ENCODE data around the gene PRR14. TPM values are rescaled to one million over a fixed set of nuclear protein-coding genes. Genes with fewer than 3 reads are reported as not detected.
"Not testable (repeated sequence)": the region's sequence is repeated elsewhere in the genome, so short reads cannot be mapped to it uniquely, and the experiment has no call there.

The PRR14 gene
- total and polyA plus RNA-seq, 12 donors = 9.6 to 204 (median 39.3) TPM

- WGBS, 4 donors = 0 to 5% (median 0%) methylated on average over 7 to 56 of the region's 57 CpGs
- Histone ChIP-seq H3K4me3 (peak within 1 kb of the TSS; percentile 79 to 95 (median 84)), H3K27me3 (no peaks in the 10 kb centered on the region), H3K9me3 (replicated peaks in 1 of 3) (no peaks in the 10 kb centered on the region), H3K27ac (peak within 1 kb of the TSS; percentile 96 to 100 (median 99)), H3K4me1 (replicated peaks in 1 of 2) (peaks cover 8 to 21% of the 10 kb centered on the region in 2 donors), H3K36me3 (replicated peaks in 1 of 2) (peaks cover 0 to 39% of the 10 kb centered on the region in 2 donors)
- TF ChIP-seq CTCF (IDR thresholded peaks at IDR 0.05) = peak in 1 of 6 experiments; percentile 3
- peak; percentile 23 to 32 for TF ChIP-seq POLR2A (IDR thresholded peaks at IDR 0.05)
- peak; percentile 81 to 92 (median 88) for DNase-seq
- intact Hi-C loops (cut with DNase I) = no loop called here
Observed at GRCh38 chr16:30698816-30699614, 48.3 kb downstream of the PRR14 start, which contains the start of gene SRCAP. SRCAP (plus strand) TSS chr16:30699171; CDS start chr16:30700825, 1,654 bp downstream.

- TF ChIP-seq CTCF (IDR thresholded peaks at IDR 0.05) (no peak), POLR2A (IDR thresholded peaks at IDR 0.05) (no peak)
- Histone ChIP-seq H3K4me1 (replicated peaks in 1 of 2) (peaks cover 8 to 21% of the 10 kb centered on the region in 2 donors), H3K27me3 (no peaks in the 10 kb centered on the region), H3K27ac (peak overlapping the region in 4 of 5 donors; percentile 96 to 100 (median 99)), H3K9me3 (replicated peaks in 1 of 3) (no peaks in the 10 kb centered on the region), H3K4me3 (peak overlapping the region in 2 of 4 donors; percentile 90 to 95), H3K36me3 (replicated peaks in 1 of 2) (peaks cover 0 to 46% of the 10 kb centered on the region in 2 donors)
- intact Hi-C loops (cut with DNase I) = loop anchor here in 1 of 2 donors (10.0 kb wide), 1 partner anchor 55 kb away; no protein-coding TSS in a partner anchor
- no peak for DNase-seq
- 34 to 41% (median 37%) methylated on average over 8 of the region's 8 CpGs for WGBS, 4 donors
Observed at GRCh38 chr16:30699615-30700099, 48.9 kb downstream of the PRR14 start.

GRCh38 chr16:30700491-30700890 lies 49.7 kb downstream of the PRR14 start:
- H3K27ac ChIP-seq = no peak overlapping the region
- TF ChIP-seq CTCF (IDR thresholded peaks at IDR 0.05) (no peak), POLR2A (IDR thresholded peaks at IDR 0.05) (no peak)
- WGBS, 4 donors = 35 to 45% (median 44%) methylated on average over 9 of the region's 9 CpGs
- H3K27me3 ChIP-seq = no peaks in the 10 kb centered on the region
- no peak overlapping the region for H3K4me3 ChIP-seq
- DNase-seq = peak in 3 of 7 donors; percentile 40 to 44 (median 43)
- intact Hi-C loops (cut with DNase I) = loop anchor here in 1 of 2 donors (10.0 kb wide), 1 partner anchor 54 kb away; no protein-coding TSS in a partner anchor
- no peaks in the 10 kb centered on the region for H3K9me3 ChIP-seq (replicated peaks in 1 of 3)
- peaks cover 0 to 54% of the 10 kb centered on the region in 2 donors for H3K36me3 ChIP-seq (replicated peaks in 1 of 2)
- peaks cover 8 to 21% of the 10 kb centered on the region in 2 donors for H3K4me1 ChIP-seq (replicated peaks in 1 of 2)

DNA sequence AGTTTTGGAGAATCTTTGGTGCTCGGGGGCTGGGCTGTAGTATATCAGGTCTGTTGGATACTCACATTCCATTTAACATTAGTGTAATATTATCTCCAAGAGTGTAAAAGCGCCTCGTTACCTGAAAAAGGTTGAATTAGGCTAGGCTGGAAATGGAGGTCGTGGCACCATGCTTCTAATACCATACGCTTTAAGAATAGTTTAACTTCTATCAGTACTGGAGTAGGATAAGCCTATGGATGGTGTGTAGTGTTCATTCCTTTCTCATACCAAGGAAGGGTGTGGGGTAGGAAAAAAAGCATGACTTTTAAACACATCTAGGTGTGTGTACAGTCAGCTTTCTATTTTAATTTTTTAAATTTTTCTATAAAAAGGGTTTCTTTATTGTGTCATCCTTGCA lies 50.2 kb downstream of the PRR14 start:
- intact Hi-C loops (cut with DNase I) = loop anchor here in 1 of 2 donors (10.0 kb wide), 1 partner anchor 54 kb away; no protein-coding TSS in a partner anchor
- peaks cover 0 to 59% of the 10 kb centered on the region in 2 donors for H3K36me3 ChIP-seq (replicated peaks in 1 of 2)

GRCh38 chr16:30703071-30703470 lies 52.3 kb downstream of the PRR14 start:
- H3K36me3 ChIP-seq (replicated peaks in 1 of 2) = peaks cover 0 to 80% of the 10 kb centered on the region in 2 donors
- H3K27ac ChIP-seq; H3K4me3 ChIP-seq; H3K9me3 ChIP-seq (replicated peaks in 1 of 3); DNase-seq; H3K27me3 ChIP-seq: not testable (repeated sequence)
- intact Hi-C loops (cut with DNase I) = loop anchor here in 1 of 2 donors (10.0 kb wide), 1 partner anchor 52 kb away; no protein-coding TSS in a partner anchor
- H3K4me1 ChIP-seq (replicated peaks in 1 of 2) = peaks cover 8 to 16% of the 10 kb centered on the region in 2 donors
- WGBS, 4 donors = 88 to 92% (median 90%) methylated on average over 12 of the region's 12 CpGs

More for the DNA sequence above, 50.2 kb downstream of the PRR14 start:
- H3K4me3 ChIP-seq = no peak overlapping the region
- H3K27me3 ChIP-seq = no peaks in the 10 kb centered on the region
- no peak overlapping the region for H3K27ac ChIP-seq
- H3K9me3 ChIP-seq (replicated peaks in 1 of 3) = no peaks in the 10 kb centered on the region
- no peak for DNase-seq
- TF ChIP-seq POLR2A (IDR thresholded peaks at IDR 0.05) = no peak
- no peak for TF ChIP-seq CTCF (IDR thresholded peaks at IDR 0.05)
- peaks cover 8 to 21% of the 10 kb centered on the region in 2 donors for H3K4me1 ChIP-seq (replicated peaks in 1 of 2)
- 82 to 86% (median 84%) methylated on average over 5 of the region's 5 CpGs for WGBS, 4 donors

Measured in adrenal gland (tissue), 12 donors.